ENCODE data around the gene MN1.

MN1 gene

DNA sequence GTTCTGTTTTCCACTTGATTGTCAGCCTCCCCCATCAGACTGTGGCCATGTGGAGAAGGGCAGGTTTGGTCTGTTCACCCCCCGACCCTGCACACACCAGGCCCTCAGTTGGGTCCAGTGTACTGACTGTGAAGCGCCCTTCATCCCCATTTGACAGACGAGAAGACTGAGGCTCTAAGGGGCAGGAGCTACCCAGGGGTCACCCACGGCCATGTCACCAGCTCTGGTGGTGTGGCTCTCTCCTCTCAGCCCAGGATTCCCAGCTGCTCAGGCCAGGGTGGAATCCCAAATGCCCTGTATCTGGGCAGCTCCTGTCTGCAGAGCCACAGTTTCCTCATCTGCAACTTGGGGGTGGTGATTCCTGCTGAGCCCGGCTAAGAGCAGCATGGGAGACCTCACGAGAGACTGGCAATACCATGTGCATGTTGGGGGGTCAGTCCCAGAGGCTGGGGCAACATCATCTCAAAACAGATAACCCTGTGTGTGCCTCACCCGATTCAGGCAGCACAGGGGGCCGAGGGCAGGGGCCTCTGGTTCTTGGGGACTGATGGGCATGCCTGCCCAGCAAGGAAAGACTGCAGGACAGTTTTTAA is 46.6 kb downstream of the MN1 start:
- no peak overlapping the region for H3K9ac ChIP-seq (ENCODE audit: low read length)
- H3K4me2 ChIP-seq (ENCODE audit: low read depth, low read length): no peak overlapping the region
- peaks cover 62% of the 10 kb centered on the region for H3K27me3 ChIP-seq (replicated peaks; ENCODE audit: insufficient read depth, low read length)
- H3K9me2 ChIP-seq (replicated peaks; ENCODE audit: insufficient read depth, low read length): no peaks in the 10 kb centered on the region
- no peaks in the 10 kb centered on the region for H3K4me1 ChIP-seq (ENCODE audit: low read length)
- H3F3A ChIP-seq (ENCODE audit: insufficient read depth, low read length): no peaks in the 10 kb centered on the region
- no peaks in the 10 kb centered on the region for H4K20me1 ChIP-seq (ENCODE audit: insufficient read depth, low read length)
- H3K79me2 ChIP-seq (ENCODE audit: low read length): no peaks in the 10 kb centered on the region
- TF ChIP-seq EZH2 (optimal IDR thresholded peaks at IDR 0.05; ENCODE audit: low read depth, low read length): no peak
- no peak for TF ChIP-seq EZH2phosphoT487 (IDR thresholded peaks at IDR 0.05; ENCODE audit: low read length)
- TF ChIP-seq, protein P1, sequence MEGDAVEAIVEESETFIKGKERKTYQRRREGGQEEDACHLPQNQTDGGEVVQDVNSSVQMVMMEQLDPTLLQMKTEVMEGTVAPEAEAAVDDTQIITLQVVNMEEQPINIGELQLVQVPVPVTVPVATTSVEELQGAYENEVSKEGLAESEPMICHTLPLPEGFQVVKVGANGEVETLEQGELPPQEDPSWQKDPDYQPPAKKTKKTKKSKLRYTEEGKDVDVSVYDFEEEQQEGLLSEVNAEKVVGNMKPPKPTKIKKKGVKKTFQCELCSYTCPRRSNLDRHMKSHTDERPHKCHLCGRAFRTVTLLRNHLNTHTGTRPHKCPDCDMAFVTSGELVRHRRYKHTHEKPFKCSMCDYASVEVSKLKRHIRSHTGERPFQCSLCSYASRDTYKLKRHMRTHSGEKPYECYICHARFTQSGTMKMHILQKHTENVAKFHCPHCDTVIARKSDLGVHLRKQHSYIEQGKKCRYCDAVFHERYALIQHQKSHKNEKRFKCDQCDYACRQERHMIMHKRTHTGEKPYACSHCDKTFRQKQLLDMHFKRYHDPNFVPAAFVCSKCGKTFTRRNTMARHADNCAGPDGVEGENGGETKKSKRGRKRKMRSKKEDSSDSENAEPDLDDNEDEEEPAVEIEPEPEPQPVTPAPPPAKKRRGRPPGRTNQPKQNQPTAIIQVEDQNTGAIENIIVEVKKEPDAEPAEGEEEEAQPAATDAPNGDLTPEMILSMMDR (IDR thresholded peaks at IDR 0.05; ENCODE audit: low read length): no peak
- H3K36me3 ChIP-seq (replicated peaks; ENCODE audit: insufficient read depth, low read length): no peaks in the 10 kb centered on the region
- H2AFZ ChIP-seq (ENCODE audit: low read length): no peak overlapping the region
- H3K9me3 ChIP-seq (replicated peaks; ENCODE audit: insufficient read depth, low read length): no peaks in the 10 kb centered on the region
- H3K4me3 ChIP-seq (ENCODE audit: low read length): no peak overlapping the region
- H3K27ac ChIP-seq (ENCODE audit: low read length): no peak overlapping the region
- no peak for DNase-seq

DNA sequence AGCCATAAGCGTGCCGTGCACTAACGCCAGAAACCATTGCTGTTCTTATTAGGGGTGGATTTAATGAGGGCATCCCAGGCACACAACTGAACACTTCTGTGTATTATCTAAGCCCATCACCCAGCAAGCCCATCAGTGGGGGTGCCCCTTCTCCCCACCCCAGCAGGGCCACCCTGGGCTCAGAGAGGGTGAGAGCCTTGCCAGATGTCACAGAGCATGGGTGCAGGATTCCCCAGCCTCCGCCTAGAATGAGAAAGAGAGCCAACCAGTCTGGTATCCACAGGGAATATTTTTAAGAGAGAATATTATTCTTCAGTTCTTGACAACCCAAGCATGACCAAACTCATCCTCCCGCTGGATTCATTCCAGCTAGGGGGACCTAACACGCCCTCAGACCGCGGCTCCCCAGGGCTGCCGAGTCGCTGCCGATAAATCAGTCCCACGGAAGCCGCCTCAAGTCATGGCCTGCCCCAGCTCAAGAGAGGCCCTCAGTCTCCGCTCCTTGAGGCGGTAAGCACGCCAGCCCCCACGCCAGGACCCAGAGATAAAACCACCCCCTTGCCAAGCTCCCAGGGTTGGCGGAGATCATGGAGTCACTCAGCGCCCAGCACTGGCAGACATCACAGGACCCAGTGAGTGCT is 47.2 kb downstream of the MN1 start:
- no peaks in the 10 kb centered on the region for H3K9me3 ChIP-seq (replicated peaks; ENCODE audit: insufficient read depth, low read length)
- no peak for TF ChIP-seq EZH2 (optimal IDR thresholded peaks at IDR 0.05; ENCODE audit: low read depth, low read length)
- no peak for TF ChIP-seq EZH2phosphoT487 (IDR thresholded peaks at IDR 0.05; ENCODE audit: low read length)
- TF ChIP-seq, protein P1 (IDR thresholded peaks at IDR 0.05; ENCODE audit: low read length): no peak
- no peaks in the 10 kb centered on the region for H3F3A ChIP-seq (ENCODE audit: insufficient read depth, low read length)
- H3K4me3 ChIP-seq (ENCODE audit: low read length): no peak overlapping the region
- H3K9ac ChIP-seq (ENCODE audit: low read length): no peak overlapping the region
- DNase-seq: no peak
- no peak overlapping the region for H2AFZ ChIP-seq (ENCODE audit: low read length)
- H3K79me2 ChIP-seq (ENCODE audit: low read length): no peaks in the 10 kb centered on the region
- peaks cover 68% of the 10 kb centered on the region for H3K27me3 ChIP-seq (replicated peaks; ENCODE audit: insufficient read depth, low read length)
- H4K20me1 ChIP-seq (ENCODE audit: insufficient read depth, low read length): no peaks in the 10 kb centered on the region
- H3K36me3 ChIP-seq (replicated peaks; ENCODE audit: insufficient read depth, low read length): no peaks in the 10 kb centered on the region
- no peak overlapping the region for H3K27ac ChIP-seq (ENCODE audit: low read length)
- no peaks in the 10 kb centered on the region for H3K9me2 ChIP-seq (replicated peaks; ENCODE audit: insufficient read depth, low read length)
- H3K4me1 ChIP-seq (ENCODE audit: low read length): no peaks in the 10 kb centered on the region
- H3K4me2 ChIP-seq (ENCODE audit: low read depth, low read length): no peak overlapping the region

DNA sequence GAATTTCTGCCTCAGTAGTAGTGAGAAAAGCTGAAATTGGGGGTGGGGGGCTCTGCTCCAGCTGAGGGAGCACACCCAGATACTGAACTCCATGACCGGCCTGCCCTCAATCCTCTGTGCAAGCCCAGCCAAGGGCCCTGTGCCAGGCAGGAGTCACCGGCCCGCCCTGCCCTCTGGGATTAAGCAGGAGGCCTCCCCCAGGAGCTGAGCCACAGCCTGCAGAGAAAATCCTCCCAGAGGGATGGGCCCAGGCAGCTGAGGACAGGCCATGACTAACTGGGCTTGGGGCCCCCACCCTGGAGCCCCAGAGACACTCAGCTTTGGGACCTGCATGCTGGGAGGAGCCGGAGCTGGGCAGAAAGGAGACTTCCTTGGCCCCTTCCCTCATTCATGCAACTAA is 48.8 kb downstream of the MN1 start:
- no peak for DNase-seq
- H3K4me1 ChIP-seq (ENCODE audit: low read length): no peaks in the 10 kb centered on the region
- H3K36me3 ChIP-seq (replicated peaks; ENCODE audit: insufficient read depth, low read length): no peaks in the 10 kb centered on the region
- H3K27me3 ChIP-seq (replicated peaks; ENCODE audit: insufficient read depth, low read length): peaks cover 84% of the 10 kb centered on the region
- no peak overlapping the region for H2AFZ ChIP-seq (ENCODE audit: low read length)
- H3K27ac ChIP-seq (ENCODE audit: low read length): no peak overlapping the region
- H4K20me1 ChIP-seq (ENCODE audit: insufficient read depth, low read length): no peaks in the 10 kb centered on the region
- no peaks in the 10 kb centered on the region for H3K9me3 ChIP-seq (replicated peaks; ENCODE audit: insufficient read depth, low read length)
- no peak overlapping the region for H3K4me3 ChIP-seq (ENCODE audit: low read length)
- H3K79me2 ChIP-seq (ENCODE audit: low read length): no peaks in the 10 kb centered on the region
- H3K9ac ChIP-seq (ENCODE audit: low read length): no peak overlapping the region
- H3K9me2 ChIP-seq (replicated peaks; ENCODE audit: insufficient read depth, low read length): no peaks in the 10 kb centered on the region
- TF ChIP-seq EZH2phosphoT487 (IDR thresholded peaks at IDR 0.05; ENCODE audit: low read length) (no peak), EZH2 (optimal IDR thresholded peaks at IDR 0.05; ENCODE audit: low read depth, low read length) (no peak)
- TF ChIP-seq, protein P1 (IDR thresholded peaks at IDR 0.05; ENCODE audit: low read length): no peak
- no peaks in the 10 kb centered on the region for H3F3A ChIP-seq (ENCODE audit: insufficient read depth, low read length)
- H3K4me2 ChIP-seq (ENCODE audit: low read depth, low read length): no peak overlapping the region
